ENCODE data around the gene PLAC1.

The PLAC1 gene

GRCh38 chrX:134547047-134547679, 111.1 kb downstream of the PLAC1 start:
- H3K27me3 ChIP-seq (replicated peaks; ENCODE audit: control insufficient read depth, insufficient read depth, low read length) = no peaks in the 10 kb centered on the region
- no peaks in the 10 kb centered on the region; the same call in 1 of the 2 replicates for H3K36me3 ChIP-seq (ENCODE audit: control insufficient read depth, insufficient read depth, low read length)
- H3K4me3 ChIP-seq (replicated peaks; ENCODE audit: low read depth, low read length) = no peak overlapping the region
- no peak for DNase-seq (ENCODE audit: extremely low read depth, insufficient read length)
- no peak for TF ChIP-seq CTCF (IDR thresholded peaks at IDR 0.05; ENCODE audit: insufficient read depth, low read length, poor library complexity, severe bottlenecking)

DNA sequence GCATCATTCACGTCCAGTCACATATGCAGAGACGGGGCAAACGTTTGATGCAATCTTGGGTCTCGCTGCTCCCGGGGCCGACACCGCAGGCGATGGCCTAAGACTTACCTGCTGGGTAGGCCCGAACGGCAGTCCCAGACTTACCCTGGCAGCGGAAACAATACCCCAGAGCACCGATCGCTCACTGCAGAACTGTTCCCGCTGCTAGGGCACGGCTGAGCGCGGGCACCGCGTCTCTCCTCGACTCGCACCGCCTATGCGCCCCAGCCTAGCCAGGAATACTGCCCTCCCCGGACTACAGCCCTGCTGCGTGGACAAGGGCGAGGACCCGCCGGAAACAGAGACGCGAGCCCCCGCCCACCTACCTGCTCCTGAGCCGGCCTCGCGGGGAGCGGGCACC, 112.1 kb downstream of the PLAC1 start:
- no peaks in the 10 kb centered on the region; the same call in 1 of the 2 replicates for H3K36me3 ChIP-seq (ENCODE audit: control insufficient read depth, insufficient read depth, low read length)
- no peak for DNase-seq (ENCODE audit: extremely low read depth, insufficient read length)
- H3K4me3 ChIP-seq (replicated peaks; ENCODE audit: low read depth, low read length) = no peak overlapping the region
- no peak for TF ChIP-seq CTCF (IDR thresholded peaks at IDR 0.05; ENCODE audit: insufficient read depth, low read length, poor library complexity, severe bottlenecking)
- H3K27me3 ChIP-seq (replicated peaks; ENCODE audit: control insufficient read depth, insufficient read depth, low read length) = no peaks in the 10 kb centered on the region

DNA sequence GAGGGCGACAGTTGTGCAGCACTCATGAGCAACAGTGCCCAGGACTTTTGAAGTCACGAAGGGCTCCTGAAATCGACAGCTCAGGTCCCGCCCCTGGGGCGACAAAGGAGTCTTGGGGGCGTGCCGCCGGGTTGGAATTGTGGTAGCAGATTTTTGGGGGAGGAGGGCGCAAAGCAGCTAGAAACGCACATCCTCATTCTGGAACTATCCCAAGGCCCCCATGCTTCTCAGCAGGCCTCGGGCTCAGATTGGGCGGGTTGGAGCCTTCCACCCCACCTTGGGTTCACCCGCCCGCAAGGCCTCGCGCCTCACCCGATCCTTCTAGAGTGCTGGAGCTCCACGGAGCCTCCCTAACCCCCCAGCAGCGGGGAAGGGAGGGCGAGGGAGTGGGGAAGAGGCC, 112.8 kb downstream of the PLAC1 start:
- H3K27me3 ChIP-seq (replicated peaks; ENCODE audit: control insufficient read depth, insufficient read depth, low read length) = no peaks in the 10 kb centered on the region
- TF ChIP-seq CTCF (IDR thresholded peaks at IDR 0.05; ENCODE audit: insufficient read depth, low read length, poor library complexity, severe bottlenecking) = no peak
- H3K36me3 ChIP-seq (ENCODE audit: control insufficient read depth, insufficient read depth, low read length) = no peaks in the 10 kb centered on the region; the same call in 1 of the 2 replicates
- no peak for DNase-seq (ENCODE audit: extremely low read depth, insufficient read length)
- no peak overlapping the region for H3K4me3 ChIP-seq (replicated peaks; ENCODE audit: low read depth, low read length)

- no peak overlapping the region for H3K4me3 ChIP-seq (replicated peaks; ENCODE audit: low read depth, low read length)
- no peak for DNase-seq (ENCODE audit: extremely low read depth, insufficient read length)
- TF ChIP-seq CTCF (IDR thresholded peaks at IDR 0.05; ENCODE audit: insufficient read depth, low read length, poor library complexity, severe bottlenecking) = no peak
Measured at GRCh38 chrX:134544513-134545151, 113.6 kb downstream of the PLAC1 start.

DNA sequence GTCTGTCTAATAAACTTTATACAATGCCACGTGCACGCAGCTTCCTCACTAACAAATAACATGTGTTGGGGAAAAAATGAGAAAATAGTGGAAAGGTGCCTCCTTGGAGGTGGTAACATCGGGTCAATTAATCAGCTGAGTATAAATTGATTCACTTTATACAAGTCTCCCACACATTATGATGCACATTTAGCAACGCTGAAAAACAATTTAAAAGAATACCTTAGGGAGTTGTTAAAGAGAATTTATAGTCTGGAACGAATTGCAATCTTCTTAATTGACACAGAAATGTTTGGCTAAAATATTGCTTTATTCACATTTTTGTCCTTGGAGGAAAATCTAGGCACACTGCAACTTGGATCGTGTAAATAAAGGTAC, 114.1 kb downstream of the PLAC1 start:
- no peaks in the 10 kb centered on the region for H3K27me3 ChIP-seq (replicated peaks; ENCODE audit: control insufficient read depth, insufficient read depth, low read length)
- no peak for DNase-seq (ENCODE audit: extremely low read depth, insufficient read length)
- no peak for TF ChIP-seq CTCF (IDR thresholded peaks at IDR 0.05; ENCODE audit: insufficient read depth, low read length, poor library complexity, severe bottlenecking)
- no peak overlapping the region for H3K4me3 ChIP-seq (replicated peaks; ENCODE audit: low read depth, low read length)
- H3K36me3 ChIP-seq (ENCODE audit: control insufficient read depth, insufficient read depth, low read length) = no peaks in the 10 kb centered on the region; the same call in 1 of the 2 replicates

More at GRCh38 chrX:134544513-134545151, 113.6 kb downstream of the PLAC1 start:
- Histone ChIP-seq H3K27me3 (replicated peaks; ENCODE audit: control insufficient read depth, insufficient read depth, low read length) (no peaks in the 10 kb centered on the region), H3K36me3 (ENCODE audit: control insufficient read depth, insufficient read depth, low read length) (no peaks in the 10 kb centered on the region; the same call in 1 of the 2 replicates)

Data from GM06990 (cell line).